G401 (cell line): ENCODE results near the gene CYYR1. TPM values are rescaled to one million over a fixed set of nuclear protein-coding genes. Genes with fewer than 3 reads are reported as not detected.
"Not testable (repeated sequence)": the region's sequence is repeated elsewhere in the genome, so short reads cannot be mapped to it uniquely, and the experiment has no call there.

Source experiments
- DNase-seq: peaks from one replicate; pipeline ENCODE4 v3.0.0-alpha.2; 2015; ENCODE audit warnings: low spot score
- in situ Hi-C: cut with HindIII; loops from 2 replicates; pipeline ENCODE4 v1.10.0; 2016; ENCODE audit warnings: low sequenced_read_pairs, mixed read lengths
- total RNA-seq: library from RNA; depleted of rRNA; stranded (reverse); fragments of >200 nt; shearing (Covaris generic); gene quantifications from 2 replicates; pipeline ENCODE4 v1.2.3, GENCODE V29; 2014

The CYYR1 gene
- total RNA-seq, 1 experiment from 2014 or later, result not detected

- in situ Hi-C loops, result no loop called here
- no peak for DNase-seq
Observed at GRCh38 chr21:26503414-26503813, 69.7 kb downstream of the CYYR1 start.

GRCh38 chr21:26501495-26502021 lies 71.5 kb downstream of the CYYR1 start:
- in situ Hi-C loops, result no loop called here
- no peak for DNase-seq

DNA sequence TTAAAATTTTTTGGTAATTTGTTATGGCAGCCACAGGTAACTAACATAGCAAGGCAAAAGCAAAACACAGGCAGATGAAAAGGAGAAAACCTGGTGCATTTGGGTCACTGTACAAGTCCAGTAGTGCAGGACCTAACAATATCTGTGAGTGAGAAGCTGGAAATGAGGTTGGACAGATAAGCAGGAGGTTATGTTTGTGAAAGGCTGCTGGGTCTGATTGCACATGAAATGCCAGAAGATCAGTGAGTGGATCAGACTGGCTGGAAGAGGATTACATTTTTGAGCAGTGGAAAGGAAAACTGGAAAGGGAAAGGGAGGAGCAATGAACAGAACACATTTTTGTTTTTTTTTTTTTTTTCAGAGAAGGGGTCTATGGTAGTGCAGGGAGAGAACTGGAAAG lies 73.6 kb downstream of the CYYR1 start:
- DNase-seq, result no peak
- in situ Hi-C loops, result no loop called here

DNA sequence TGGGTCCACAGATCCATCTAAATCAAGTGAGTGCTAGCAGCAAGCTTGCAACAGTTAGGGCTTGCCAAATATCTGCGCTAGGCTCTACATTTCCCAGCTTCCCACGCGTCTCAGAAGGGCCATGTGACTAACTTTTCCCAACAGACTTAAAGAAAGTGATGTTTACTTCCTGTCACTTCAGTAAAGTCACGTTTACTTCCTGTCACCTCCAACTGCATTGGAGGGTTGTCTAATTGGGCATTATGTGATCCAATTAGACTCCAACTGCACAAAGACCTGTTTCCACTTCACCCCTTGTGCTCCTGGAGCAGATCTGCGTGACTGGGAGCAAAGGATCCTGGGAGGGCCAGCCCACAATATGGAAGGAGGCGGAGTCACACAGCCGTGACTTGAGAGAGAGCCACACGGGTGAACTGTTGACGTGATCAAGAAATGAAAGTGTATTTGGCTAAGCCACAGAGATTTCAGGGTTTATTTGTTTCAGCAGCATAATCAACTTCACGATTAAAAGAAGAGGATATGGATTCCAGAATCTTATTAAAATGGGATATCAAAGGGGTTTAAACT lies 77.7 kb downstream of the CYYR1 start:
- DNase-seq, result no peak
- in situ Hi-C loops, result no loop called here

- no peak for DNase-seq
- in situ Hi-C loops, result no loop called here
Observed at GRCh38 chr21:26491663-26492062, 81.4 kb downstream of the CYYR1 start.

DNA sequence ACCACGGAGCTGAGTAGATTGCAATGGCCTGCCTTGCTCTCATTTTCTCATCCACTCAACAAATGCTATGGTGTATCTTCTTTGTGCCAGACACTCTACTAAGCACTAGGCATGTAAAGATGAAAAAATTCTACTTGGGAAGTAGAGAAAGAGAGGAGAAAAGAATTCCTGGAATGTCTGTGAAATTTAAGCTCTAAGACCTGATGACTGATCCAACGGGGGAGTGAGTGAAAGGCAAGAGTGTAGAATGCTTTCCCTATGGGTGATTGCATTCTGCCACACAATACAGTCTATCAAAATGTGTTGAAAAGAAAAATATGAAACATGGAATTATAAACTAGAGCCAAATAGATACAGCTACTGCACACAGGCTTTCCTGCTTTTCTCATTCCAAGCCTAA lies 82.3 kb downstream of the CYYR1 start:
- no peak for DNase-seq
- in situ Hi-C loops, result no loop called here

- DNase-seq, result no peak
- in situ Hi-C loops, result no loop called here
Observed at GRCh38 chr21:26489781-26490180, 83.3 kb downstream of the CYYR1 start.

DNA sequence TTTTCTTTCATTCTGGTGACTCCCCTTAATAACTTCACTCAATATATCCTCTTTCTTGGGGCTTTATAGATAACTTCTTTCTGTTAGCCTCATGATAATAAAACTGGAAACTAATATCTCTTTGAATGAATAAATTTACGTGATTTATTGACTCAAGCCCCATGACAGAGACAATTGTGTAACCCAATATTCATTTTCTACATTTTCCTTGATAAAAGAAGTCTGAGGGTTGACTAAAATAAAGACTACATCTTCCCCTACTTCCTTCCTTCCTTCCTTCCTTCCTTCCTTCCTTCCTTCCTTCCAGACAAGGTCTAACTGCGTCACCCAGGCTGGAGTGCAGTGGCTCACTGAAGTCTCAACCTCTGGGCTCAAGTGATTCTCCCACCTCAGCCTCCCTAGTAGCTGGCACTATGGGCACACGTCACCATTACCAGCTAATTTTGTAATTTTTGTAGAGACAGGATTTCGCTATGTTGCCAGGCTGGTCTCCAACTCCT lies 85.1 kb downstream of the CYYR1 start:
- in situ Hi-C loops, result no loop called here
- no peak for DNase-seq

DNA sequence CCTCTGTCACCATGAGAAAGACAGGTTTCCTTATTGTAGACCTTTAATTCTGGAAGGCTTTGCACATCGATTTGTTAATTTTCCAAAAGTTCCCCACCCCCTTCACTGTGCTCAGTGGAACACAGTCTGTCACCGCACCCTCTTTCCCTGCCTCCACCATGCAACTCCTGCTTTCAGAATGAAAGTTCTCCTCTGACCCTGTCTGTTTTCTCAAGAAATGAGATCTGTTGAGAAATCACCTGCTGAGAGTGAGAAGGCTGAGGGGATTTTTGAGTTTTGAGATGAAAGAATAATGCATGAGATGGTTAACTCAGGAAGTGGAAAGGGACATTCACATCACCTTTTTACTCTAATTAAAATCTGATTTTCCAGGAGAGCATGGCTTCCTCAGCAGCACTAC lies 99.6 kb downstream of the CYYR1 start:
- in situ Hi-C loops, result no loop called here
- DNase-seq, result no peak

GRCh38 chr21:26471099-26471471 lies 102.0 kb downstream of the CYYR1 start:
- in situ Hi-C loops, result no loop called here
- no peak for DNase-seq

GRCh38 chr21:26470351-26471098 lies 102.6 kb downstream of the CYYR1 start:
- DNase-seq, result no peak
- in situ Hi-C loops, result no loop called here

GRCh38 chr21:26469789-26470188 lies 103.3 kb downstream of the CYYR1 start:
- in situ Hi-C loops, result no loop called here
- DNase-seq, result no peak

DNA sequence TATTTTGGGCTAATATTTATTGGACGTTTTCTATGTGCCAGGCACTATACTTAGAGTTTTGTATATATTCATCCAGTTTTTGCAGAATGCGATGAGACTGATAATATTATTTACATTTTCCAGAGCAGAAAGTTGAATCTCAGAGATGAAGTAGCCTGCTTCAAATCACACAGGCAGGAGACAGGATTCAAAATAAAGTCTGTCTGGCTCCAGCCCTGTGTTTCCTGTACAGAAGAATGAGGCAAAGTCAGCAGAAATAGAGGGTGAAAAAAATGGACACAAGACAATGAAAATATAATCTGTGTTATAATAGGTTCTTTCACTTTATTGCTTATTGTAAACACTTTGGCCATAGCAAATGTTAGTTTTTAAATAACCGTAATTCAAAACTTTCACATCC lies 107.2 kb downstream of the CYYR1 start:
- in situ Hi-C loops, result no loop called here
- no peak for DNase-seq

DNA sequence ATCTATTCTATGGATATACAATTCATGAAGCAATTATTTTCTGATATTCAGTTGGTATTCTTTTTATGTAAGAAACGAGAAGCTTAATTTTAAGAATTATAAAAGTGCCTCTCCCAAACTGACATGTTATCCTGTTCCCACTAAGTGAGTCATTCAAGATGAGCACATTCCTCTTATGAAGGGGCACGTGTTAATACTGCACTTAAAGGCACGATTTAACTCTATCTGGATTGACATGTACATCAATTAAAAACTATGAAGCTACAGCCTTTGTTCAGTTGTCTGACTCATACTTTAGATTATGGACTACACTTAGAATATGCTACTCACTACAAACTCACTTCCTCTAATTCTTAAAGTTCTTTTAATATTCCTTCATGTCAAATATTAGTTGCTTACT lies 111.6 kb downstream of the CYYR1 start:
- DNase-seq, result no peak
- in situ Hi-C loops, result no loop called here

- DNase-seq, result no peak
- in situ Hi-C loops, result no loop called here
Observed at GRCh38 chr21:26460621-26461020, 112.5 kb downstream of the CYYR1 start.

DNA sequence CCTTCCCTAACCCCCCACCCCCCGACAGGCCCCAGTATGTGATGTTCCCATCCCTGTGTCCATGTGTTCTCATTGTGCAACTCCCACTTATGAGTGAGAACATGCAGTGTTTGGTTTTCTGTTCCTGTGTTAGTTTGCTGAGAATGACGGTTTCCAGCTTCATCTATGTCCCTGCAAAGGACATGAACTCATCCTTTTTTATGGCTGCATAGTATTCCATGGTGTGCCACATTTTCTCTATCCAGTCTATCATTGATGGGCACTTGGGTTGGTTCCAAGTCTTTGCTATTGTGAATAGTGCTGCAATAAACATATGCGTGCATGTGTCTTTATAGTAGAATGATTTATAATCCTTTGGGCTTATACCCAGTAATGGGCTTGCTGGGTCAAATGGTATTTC lies 114.2 kb downstream of the CYYR1 start:
- in situ Hi-C loops, DNase-seq: not testable (repeated sequence)

- no peak for DNase-seq
- in situ Hi-C loops, result no loop called here
Observed at GRCh38 chr21:26457817-26458216, 115.3 kb downstream of the CYYR1 start.

GRCh38 chr21:26453267-26453666 lies 119.8 kb downstream of the CYYR1 start:
- in situ Hi-C loops, result no loop called here
- DNase-seq, result no peak

DNA sequence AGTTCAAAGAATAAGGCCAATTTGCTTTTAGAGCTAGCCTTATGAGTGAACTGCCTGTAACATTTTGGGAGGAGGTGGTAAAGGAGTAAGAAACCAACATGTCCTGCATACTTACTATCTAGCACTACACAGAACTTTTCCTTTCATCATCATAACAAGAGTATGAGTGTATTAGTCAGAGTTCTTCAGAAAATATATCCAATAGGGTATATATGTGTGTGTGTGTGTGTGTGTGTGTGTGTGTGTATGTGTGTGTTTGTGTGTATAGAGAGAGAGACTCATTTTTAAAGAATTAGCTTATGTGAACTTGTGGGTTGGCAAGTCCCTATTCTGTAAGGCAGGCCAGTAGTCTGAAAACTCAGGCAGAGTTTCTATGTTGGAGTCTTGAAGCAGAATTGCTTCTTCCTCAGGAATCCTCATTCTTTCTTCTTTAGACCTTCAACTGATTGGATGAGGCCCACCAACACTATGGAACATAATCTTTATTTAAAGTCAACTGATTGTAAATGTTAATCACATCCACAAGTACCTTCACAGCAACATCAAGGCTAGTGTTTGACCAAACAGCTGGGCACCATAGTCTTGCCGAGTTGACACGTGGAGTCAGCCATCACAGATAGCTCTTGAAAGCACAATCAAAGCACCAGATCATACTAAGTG lies 121.9 kb downstream of the CYYR1 start:
- DNase-seq, result no peak
- in situ Hi-C loops, result no loop called here

DNA sequence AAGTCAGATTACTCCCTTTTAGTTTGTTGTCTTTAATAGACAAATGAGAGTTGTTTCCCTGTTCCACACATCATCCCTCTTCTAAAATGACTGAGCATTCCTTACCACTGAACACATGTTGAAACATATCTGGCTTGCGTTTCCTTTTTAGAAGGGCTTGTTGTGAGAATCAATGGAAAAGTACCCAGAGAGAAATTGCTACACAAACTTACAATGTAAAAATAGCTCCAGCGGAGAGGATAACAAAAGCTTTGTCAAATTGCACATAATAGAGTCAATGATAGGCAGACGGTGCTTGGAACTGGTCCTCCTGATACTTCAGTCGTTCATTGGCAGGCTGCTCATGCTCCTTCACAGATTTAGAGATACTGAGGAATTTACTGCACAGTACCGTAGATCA lies 123.9 kb downstream of the CYYR1 start:
- in situ Hi-C loops, result no loop called here
- no peak for DNase-seq
